ENCODE results near the gene GTPBP2.
"Not testable (repeated sequence)": the region's sequence is repeated elsewhere in the genome, so short reads cannot be mapped to it uniquely, and the experiment has no call there.

GTPBP2 gene

GRCh38 chr6:43658161-43658560 lies 29.1 kb upstream of the GTPBP2 start:
- no peak for DNase-seq

GRCh38 chr6:43657221-43657802 lies 28.2 kb upstream of the GTPBP2 start:
- no peak for DNase-seq

GRCh38 chr6:43652822-43653221 lies 23.8 kb upstream of the GTPBP2 start:
- DNase-seq: not testable (repeated sequence)

GRCh38 chr6:43648248-43648647 lies 19.2 kb upstream of the GTPBP2 start:
- no peak for DNase-seq

- no peak for DNase-seq
These were observed 18.5 kb upstream of the GTPBP2 start for GRCh38 chr6:43647613-43648012.

GRCh38 chr6:43645613-43645964 lies 16.5 kb upstream of the GTPBP2 start:
- DNase-seq: no peak

- DNase-seq: peak in 1 of 14 donors; percentile 26
These were observed 16.0 kb upstream of the GTPBP2 start, which contains the start of gene RSPH9 for GRCh38 chr6:43644940-43645612. Gene RSPH9, plus strand, starts transcription at chr6:43645036. Its CDS starts 63 bp downstream, at chr6:43645099.

GRCh38 chr6:43639984-43640800 lies 11.1 kb upstream of the GTPBP2 start:
- DNase-seq: no peak

- DNase-seq: no peak
These were observed 7.2 kb upstream of the GTPBP2 start for GRCh38 chr6:43636308-43636659.

- DNase-seq: peak; percentile 52 to 87 (median 73)
These were observed 6.6 kb upstream of the GTPBP2 start, which contains the start of gene MAD2L1BP for GRCh38 chr6:43635387-43636307. Gene MAD2L1BP, plus strand, starts transcription at chr6:43635840. Its CDS starts 36 bp downstream, at chr6:43635876.

GRCh38 chr6:43634702-43635303 lies 5.7 kb upstream of the GTPBP2 start:
- DNase-seq: peak in 1 of 14 donors; percentile 52

GRCh38 chr6:43633002-43633401 lies 3.9 kb upstream of the GTPBP2 start:
- DNase-seq: not testable (repeated sequence)

- peak in 1 of 14 donors; percentile 26 for DNase-seq
These were observed 2.0 kb upstream of the GTPBP2 start for GRCh38 chr6:43630980-43631619.

- peak; percentile 24 to 96 (median 82) for DNase-seq
These were observed 639 bp upstream of the GTPBP2 start for GRCh38 chr6:43629505-43630300.

GRCh38 chr6:43628393-43629103 lies 516 bp downstream of the GTPBP2 start:
- DNase-seq: peak in 6 of 14 donors; percentile 32 to 71 (median 52)

- peak in 5 of 14 donors; percentile 12 to 67 (median 36) for DNase-seq
These were observed 1.8 kb downstream of the GTPBP2 start for GRCh38 chr6:43627008-43627825.

GRCh38 chr6:43625393-43625992 lies 3.6 kb downstream of the GTPBP2 start:
- DNase-seq: no peak

GRCh38 chr6:43624786-43625288 lies 4.2 kb downstream of the GTPBP2 start:
- DNase-seq: no peak
